Dedifferentiated amniotic fluid mesenchymal stem cell (primary cell): Measurements from ENCODE around the gene TCF20.

Experiments used
- DNase-seq: peaks from one replicate; pipeline ENCODE4 v3.0.0-alpha.2; 2016; ENCODE audit errors: extremely low spot score

TCF20 gene

GRCh38 chr22:42300259-42301076 is 30.0 kb upstream of the TCF20 start:
- DNase-seq, result no peak

- DNase-seq, result no peak
These were observed 29.3 kb upstream of the TCF20 start for GRCh38 chr22:42299586-42300258.

- no peak for DNase-seq
These were observed 28.3 kb upstream of the TCF20 start for GRCh38 chr22:42298746-42299145.

GRCh38 chr22:42297778-42298177 is 27.3 kb upstream of the TCF20 start:
- DNase-seq, result no peak

GRCh38 chr22:42296883-42297282 is 26.4 kb upstream of the TCF20 start:
- no peak for DNase-seq

- no peak for DNase-seq
These were observed 26.0 kb upstream of the TCF20 start for GRCh38 chr22:42296381-42296853.

- no peak for DNase-seq
These were observed 23.9 kb upstream of the TCF20 start for GRCh38 chr22:42294034-42294985.

- no peak for DNase-seq
These were observed 22.5 kb upstream of the TCF20 start for GRCh38 chr22:42292732-42293520.

GRCh38 chr22:42291287-42291686 is 20.8 kb upstream of the TCF20 start:
- DNase-seq, result no peak

GRCh38 chr22:42289671-42290541 is 19.5 kb upstream of the TCF20 start:
- DNase-seq, result no peak

GRCh38 chr22:42288791-42289190 is 18.3 kb upstream of the TCF20 start:
- no peak for DNase-seq

- DNase-seq, result no peak
These were observed 16.9 kb upstream of the TCF20 start for GRCh38 chr22:42287174-42287890.

- DNase-seq, result no peak
These were observed 15.8 kb upstream of the TCF20 start for GRCh38 chr22:42286205-42286604.

GRCh38 chr22:42285604-42286003 is 15.2 kb upstream of the TCF20 start:
- no peak for DNase-seq

- DNase-seq, result no peak
These were observed 14.3 kb upstream of the TCF20 start for GRCh38 chr22:42284643-42285181.

- DNase-seq, result no peak
These were observed 13.7 kb upstream of the TCF20 start for GRCh38 chr22:42284202-42284591.

GRCh38 chr22:42283278-42284201 is 13.1 kb upstream of the TCF20 start:
- DNase-seq, result no peak

GRCh38 chr22:42282943-42283277 is 12.5 kb upstream of the TCF20 start:
- DNase-seq, result no peak
